A549 (cell line): Measurements from ENCODE around the gene TRDN. TPM values are rescaled to one million over a fixed set of nuclear protein-coding genes. Genes with fewer than 3 reads are reported as not detected.

Experiments
- ATAC-seq, 2 experiments: fragments of 200-7000 bp in 1 of 2; fragments of >200 bp in 1 of 2; cut with Nextera tagmentation in 1 of 2; cut with Tn5 transposase in 1 of 2; 3 replicates each; pipeline versions ENCODE4 v1.8.0 to v1.9.1; 2018 to 2020; ENCODE audit warnings: mild to moderate bottlenecking in 1 of 2, moderate library complexity in 1 of 2
- CTCF ChIA-PET: fragments of 300-600 bp; sonication (Branson Sonifier 250); formaldehyde crosslinking; extraction: SDS; loops from one replicate; lab custom pipeline; 2021; ENCODE audit warnings: antibody characterized with exemption, inconsistent platforms; lab: Yijun Ruan, JAX
- POLR2A ChIA-PET: fragments of 350-600 bp; formaldehyde crosslinking; extraction: SDS; loops from one replicate; lab custom pipeline; 2021; ENCODE audit warnings: antibody characterized with exemption, inconsistent platforms; lab: Yijun Ruan, JAX
- DNase-seq, 2 experiments: peaks; one replicate each; pipeline versions ENCODE4 v3.0.0 to v3.0.0-alpha.2; 2011 to 2016; ENCODE audit warnings: low read depth in 1 of 2, low spot score in 1 of 2
- FAIRE-seq: peaks from 2 replicates; lab custom pipeline; 2011; peaks lifted over from hg19 to GRCh38; lab: Jason Lieb, UNC
- H3K27ac ChIP-seq, 2 experiments: fragments of >200 bp; sonication (Bioruptor Twin); formaldehyde crosslinking; 3 replicates each; pipeline ENCODE4 v1.5.1; 2016 to 2017
- H3K4me1 ChIP-seq: fragments of >200 bp; sonication (Bioruptor Twin); formaldehyde crosslinking; 3 replicates; pipeline ENCODE4 v1.6.1; 2016
- H3K4me2 ChIP-seq: fragments of >200 bp; sonication (Bioruptor Twin); formaldehyde crosslinking; 3 replicates; pipeline ENCODE4 v1.6.1; 2016
- H3K4me3 ChIP-seq: fragments of >200 bp; sonication (Bioruptor Twin); formaldehyde crosslinking; 3 replicates; pipeline ENCODE4 v1.5.1; 2016
- H3K9me3 ChIP-seq: fragments of >200 bp; sonication (Bioruptor Twin); formaldehyde crosslinking; 3 replicates; pipeline ENCODE4 v1.6.1; 2016
- CBX2 ChIP-seq: fragments of 200-600 bp; sonication (generic); IDR thresholded peaks from 2 replicates; pipeline ENCODE4 v1.6.1; 2016; ENCODE audit warnings: low read depth, mild to moderate bottlenecking, borderline replicate concordance
- CBX8 ChIP-seq: fragments of 200-600 bp; sonication (generic); IDR thresholded peaks from 2 replicates; pipeline ENCODE4 v1.6.1; 2016
- CHD2 ChIP-seq: fragments of 150-350 bp; IDR thresholded peaks from 2 replicates; pipeline ENCODE4 v1.6.1; 2014; ENCODE audit warnings: low read length; ENCODE audit not compliant: partially characterized antibody
- CHD4 ChIP-seq: fragments of 200-600 bp; sonication (generic); IDR thresholded peaks from 2 replicates; pipeline ENCODE4 v1.6.1; 2016; ENCODE audit warnings: antibody characterized with exemption, mild to moderate bottlenecking, borderline replicate concordance
- CTCF ChIP-seq: fragments of >200 bp; sonication (Bioruptor Twin); formaldehyde crosslinking; IDR thresholded peaks from 3 replicates; pipeline ENCODE4 v1.5.1; 2016
- EHMT2 ChIP-seq: fragments of 200-600 bp; sonication (generic); IDR thresholded peaks from 2 replicates; pipeline ENCODE4 v1.6.1; 2016; ENCODE audit warnings: antibody characterized with exemption, low read depth, mild to moderate bottlenecking, moderate library complexity
- ESRRA ChIP-seq: fragments of 150-350 bp; IDR thresholded peaks from 2 replicates; pipeline ENCODE4 v1.6.1; 2014; ENCODE audit warnings: mild to moderate bottlenecking, low read length, borderline replicate concordance
- FOSB ChIP-seq: fragments of 250-450 bp; sonication (Bioruptor Pico); IDR thresholded peaks from 2 replicates; pipeline ENCODE4 v1.5.0; 2020; ENCODE audit warnings: mild to moderate bottlenecking, moderate library complexity
- FOSL2 ChIP-seq, 2 experiments: fragments of 450-650 bp in 1 of 2; fragments of >200 bp in 1 of 2; sonication (Bioruptor Twin) in 1 of 2; formaldehyde crosslinking; IDR thresholded peaks; 2 replicates each; pipeline versions ENCODE4 v1.5.0 to v1.6.1; 2016 to 2020; ENCODE audit warnings: mild to moderate bottlenecking in 1 of 2, moderate library complexity in 1 of 2
- GATA3 ChIP-seq: IDR thresholded peaks from 2 replicates; pipeline ENCODE4 v1.6.1; 2012; ENCODE audit warnings: borderline replicate concordance
- HDAC2 ChIP-seq: fragments of 200-600 bp; sonication (generic); IDR thresholded peaks from 2 replicates; pipeline ENCODE4 v1.6.1; 2016
- HES2 ChIP-seq: fragments of >200 bp; sonication (Bioruptor Twin); formaldehyde crosslinking; IDR thresholded peaks from 2 replicates; pipeline ENCODE4 v1.6.1; 2016
- HEYL ChIP-seq: fragments of 250-450 bp; sonication (Bioruptor Pico); IDR thresholded peaks from 2 replicates; pipeline ENCODE4 v1.8.0; 2021; ENCODE audit warnings: mild to moderate bottlenecking, moderate library complexity
- HOXA7 ChIP-seq: fragments of 250-450 bp; sonication (Bioruptor Pico); IDR thresholded peaks from 2 replicates; pipeline ENCODE4 v1.5.0; 2020; ENCODE audit warnings: mild to moderate bottlenecking, moderate library complexity
- JUN ChIP-seq, 2 experiments: fragments of >200 bp; sonication (Bioruptor Twin); formaldehyde crosslinking; IDR thresholded peaks; 2 replicates in 1 of 2; 3 replicates in 1 of 2; pipeline ENCODE4 v1.6.1; 2016 to 2017
- KDM5A ChIP-seq: fragments of 200-600 bp; sonication (generic); IDR thresholded peaks from 2 replicates; pipeline ENCODE4 v1.6.1; 2016; ENCODE audit warnings: antibody characterized with exemption, mild to moderate bottlenecking
- MAFK ChIP-seq: fragments of 450-650 bp; IDR thresholded peaks from 2 replicates; pipeline ENCODE4 v1.6.1; 2014; ENCODE audit not compliant: partially characterized antibody
- MAX ChIP-seq: IDR thresholded peaks from 2 replicates; pipeline ENCODE4 v1.6.1; 2012
- MAZ ChIP-seq: fragments of 150-350 bp; IDR thresholded peaks from 2 replicates; pipeline ENCODE4 v1.6.1; 2014; ENCODE audit warnings: antibody characterized with exemption, low read depth, low read length, borderline replicate concordance
- MYC ChIP-seq: IDR thresholded peaks from 2 replicates; pipeline ENCODE4 v1.6.1; 2012; ENCODE audit warnings: mild to moderate bottlenecking, inconsistent platforms, low read length, improper control_type of control experiment, borderline replicate concordance
- NR3C1 ChIP-seq: fragments of >200 bp; sonication (Bioruptor Twin); formaldehyde crosslinking; IDR thresholded peaks from 3 replicates; pipeline ENCODE4 v1.6.1; 2017
- RAD21 ChIP-seq, 2 experiments: fragments of >200 bp in 1 of 2; sonication (Bioruptor Twin) in 1 of 2; formaldehyde crosslinking in 1 of 2; IDR thresholded peaks in 1 of 2; conservative IDR thresholded peaks in 1 of 2; 2 replicates in 1 of 2; 3 replicates in 1 of 2; pipeline ENCODE4 v1.6.1; 2012 to 2018; ENCODE audit warnings: inconsistent platforms in 1 of 2
- RCOR1 ChIP-seq: fragments of 150-350 bp; IDR thresholded peaks from 2 replicates; pipeline ENCODE4 v1.6.1; 2014; ENCODE audit warnings: antibody characterized with exemption, low read length, low read depth
- SMC3 ChIP-seq: fragments of >200 bp; sonication (Bioruptor Twin); formaldehyde crosslinking; IDR thresholded peaks from 3 replicates; pipeline ENCODE4 v1.6.1; 2018; ENCODE audit warnings: inconsistent platforms
- SREBF2 ChIP-seq: fragments of 450-650 bp; IDR thresholded peaks from 2 replicates; pipeline ENCODE4 v1.6.1; 2014; ENCODE audit warnings: mild to moderate bottlenecking, moderate library complexity
- WGBS: methylation state at CpG from one replicate; pipeline ENCODE4 v1.1.6; 2017; ENCODE audit errors: missing lambda C conversion rate; 5-methylcytosine and 5-hydroxymethylcytosine counted together
- polyA plus RNA-seq, 4 experiments: library from polyadenylated mRNA; depleted of rRNA in 3 of 4; stranded (reverse); fragments of >200 nt; fragmentation: RNase III in 1 of 4; extraction: RNeasy Plus Mini Kit Qiagen cat#74134 plus additional on column Dnase treatment in 1 of 4; gene quantifications; 2 replicates in 3 of 4; 3 replicates in 1 of 4; pipeline ENCODE4 v1.2.3, GENCODE V29; 2011 to 2017
- TF ChIP-seq, protein P1 (sequence below): fragments of 450-650 bp; IDR thresholded peaks from 2 replicates; pipeline ENCODE4 v1.6.1; 2014; ENCODE audit warnings: antibody characterized with exemption
- TF ChIP-seq, protein P2 (sequence below): IDR thresholded peaks from 2 replicates; pipeline ENCODE4 v1.6.1; 2012
- TF ChIP-seq, protein P3 (sequence below): fragments of 200-600 bp; sonication (generic); IDR thresholded peaks from 2 replicates; pipeline ENCODE4 v1.6.1; 2016; ENCODE audit warnings: antibody characterized with exemption, mild to moderate bottlenecking, moderate library complexity

TRDN gene
- polyA plus RNA-seq, 2 of the 4 experiments (the other 2 are of a cell fraction), result not detected

GRCh38 chr6:123215211-123215610, 421.5 kb downstream of the TRDN start (continued):
- TF ChIP-seq SREBF2, result no peak
- TF ChIP-seq MAFK, result no peak
- no peak for TF ChIP-seq HOXA7
- TF ChIP-seq MAZ, result no peak
- no peak for TF ChIP-seq NR3C1

- FAIRE-seq (no peak), ATAC-seq (no peak), DNase-seq (no peak)
- no peak overlapping the region for H3K27ac ChIP-seq
- no peak overlapping the region for H3K4me3 ChIP-seq
- H3K4me2 ChIP-seq, result no peak overlapping the region
- WGBS, result 46% methylated on average over 2 of the region's 2 CpGs
- H3K9me3 ChIP-seq, result no peaks in the 10 kb centered on the region
- TF ChIP-seq EHMT2 (no peak), CHD4 (no peak), FOSL2 (IDR thresholded peaks at IDR 0.05) (no peak), FOSL2 (CRISPR knock-in tag; IDR thresholded peaks at IDR 0.05) (no peak), CTCF (no peak), CBX8 (no peak), GATA3 (no peak), SMC3 (no peak), HDAC2 (no peak)
- TF ChIP-seq, protein P1, sequence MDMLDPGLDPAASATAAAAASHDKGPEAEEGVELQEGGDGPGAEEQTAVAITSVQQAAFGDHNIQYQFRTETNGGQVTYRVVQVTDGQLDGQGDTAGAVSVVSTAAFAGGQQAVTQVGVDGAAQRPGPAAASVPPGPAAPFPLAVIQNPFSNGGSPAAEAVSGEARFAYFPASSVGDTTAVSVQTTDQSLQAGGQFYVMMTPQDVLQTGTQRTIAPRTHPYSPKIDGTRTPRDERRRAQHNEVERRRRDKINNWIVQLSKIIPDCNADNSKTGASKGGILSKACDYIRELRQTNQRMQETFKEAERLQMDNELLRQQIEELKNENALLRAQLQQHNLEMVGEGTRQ, result no peak
- ChIA-PET POLR2A (no interaction called here), CTCF (no interaction called here)
- no peaks in the 10 kb centered on the region for H3K4me1 ChIP-seq
These were observed 422.3 kb downstream of the TRDN start for GRCh38 chr6:123214433-123214832.

- 54% methylated on average over 3 of the region's 3 CpGs for WGBS
- H3K4me3 ChIP-seq, result no peak overlapping the region
- no peaks in the 10 kb centered on the region for H3K9me3 ChIP-seq
- no peak for DNase-seq
- ChIA-PET POLR2A (no interaction called here), CTCF (no interaction called here)
- FAIRE-seq, result no peak
- TF ChIP-seq RAD21 (conservative IDR thresholded peaks at IDR 0.05 in 1 of 2, IDR thresholded peaks at IDR 0.05 in 1 of 2), result no peak
- TF ChIP-seq CBX2, result no peak
- no peak for TF ChIP-seq HES2
- no peak for TF ChIP-seq MAX
- no peak for TF ChIP-seq FOSB
- no peak for TF ChIP-seq HEYL (CRISPR knock-in tag)
- no peak for TF ChIP-seq KDM5A
- no peak for TF ChIP-seq CHD2
- TF ChIP-seq NR3C1, result no peak
- TF ChIP-seq, protein P2, sequence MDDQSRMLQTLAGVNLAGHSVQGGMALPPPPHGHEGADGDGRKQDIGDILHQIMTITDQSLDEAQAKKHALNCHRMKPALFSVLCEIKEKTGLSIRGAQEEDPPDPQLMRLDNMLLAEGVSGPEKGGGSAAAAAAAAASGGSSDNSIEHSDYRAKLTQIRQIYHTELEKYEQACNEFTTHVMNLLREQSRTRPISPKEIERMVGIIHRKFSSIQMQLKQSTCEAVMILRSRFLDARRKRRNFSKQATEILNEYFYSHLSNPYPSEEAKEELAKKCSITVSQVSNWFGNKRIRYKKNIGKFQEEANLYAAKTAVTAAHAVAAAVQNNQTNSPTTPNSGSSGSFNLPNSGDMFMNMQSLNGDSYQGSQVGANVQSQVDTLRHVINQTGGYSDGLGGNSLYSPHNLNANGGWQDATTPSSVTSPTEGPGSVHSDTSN, result no peak
- no peak for TF ChIP-seq ESRRA
- TF ChIP-seq, protein P3, sequence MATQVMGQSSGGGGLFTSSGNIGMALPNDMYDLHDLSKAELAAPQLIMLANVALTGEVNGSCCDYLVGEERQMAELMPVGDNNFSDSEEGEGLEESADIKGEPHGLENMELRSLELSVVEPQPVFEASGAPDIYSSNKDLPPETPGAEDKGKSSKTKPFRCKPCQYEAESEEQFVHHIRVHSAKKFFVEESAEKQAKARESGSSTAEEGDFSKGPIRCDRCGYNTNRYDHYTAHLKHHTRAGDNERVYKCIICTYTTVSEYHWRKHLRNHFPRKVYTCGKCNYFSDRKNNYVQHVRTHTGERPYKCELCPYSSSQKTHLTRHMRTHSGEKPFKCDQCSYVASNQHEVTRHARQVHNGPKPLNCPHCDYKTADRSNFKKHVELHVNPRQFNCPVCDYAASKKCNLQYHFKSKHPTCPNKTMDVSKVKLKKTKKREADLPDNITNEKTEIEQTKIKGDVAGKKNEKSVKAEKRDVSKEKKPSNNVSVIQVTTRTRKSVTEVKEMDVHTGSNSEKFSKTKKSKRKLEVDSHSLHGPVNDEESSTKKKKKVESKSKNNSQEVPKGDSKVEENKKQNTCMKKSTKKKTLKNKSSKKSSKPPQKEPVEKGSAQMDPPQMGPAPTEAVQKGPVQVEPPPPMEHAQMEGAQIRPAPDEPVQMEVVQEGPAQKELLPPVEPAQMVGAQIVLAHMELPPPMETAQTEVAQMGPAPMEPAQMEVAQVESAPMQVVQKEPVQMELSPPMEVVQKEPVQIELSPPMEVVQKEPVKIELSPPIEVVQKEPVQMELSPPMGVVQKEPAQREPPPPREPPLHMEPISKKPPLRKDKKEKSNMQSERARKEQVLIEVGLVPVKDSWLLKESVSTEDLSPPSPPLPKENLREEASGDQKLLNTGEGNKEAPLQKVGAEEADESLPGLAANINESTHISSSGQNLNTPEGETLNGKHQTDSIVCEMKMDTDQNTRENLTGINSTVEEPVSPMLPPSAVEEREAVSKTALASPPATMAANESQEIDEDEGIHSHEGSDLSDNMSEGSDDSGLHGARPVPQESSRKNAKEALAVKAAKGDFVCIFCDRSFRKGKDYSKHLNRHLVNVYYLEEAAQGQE, result no peak
- TF ChIP-seq RCOR1, result no peak
- no peak for TF ChIP-seq JUN (IDR thresholded peaks at IDR 0.05)
- TF ChIP-seq MYC, result no peak
- H3K4me2 ChIP-seq, result no peak overlapping the region
- no peak overlapping the region for H3K27ac ChIP-seq
- H3K4me1 ChIP-seq, result no peaks in the 10 kb centered on the region
- no peak for ATAC-seq
These were observed 422.8 kb downstream of the TRDN start for GRCh38 chr6:123213921-123214320.
